Activated CD4-positive, alpha-beta T cell treated with anti-CD3 and anti-CD28 coated beads, Interleukin-2, amount 50 U/mL, for 24 hours (primary cell): ENCODE results near the gene SEMA4A.
"Not testable (repeated sequence)": the region's sequence is repeated elsewhere in the genome, so short reads cannot be mapped to it uniquely, and the experiment has no call there.

ENCODE experiments used
- DNase-seq, 2 donors: peaks; one replicate each; pipeline ENCODE4 v3.0.0-alpha.2; 2020; ENCODE audit warnings: low read depth in 1 of 2, low spot score in 1 of 2

SEMA4A gene

GRCh38 chr1:156153362-156153761 lies at the start of gene SEMA4A:
TSS of gene SEMA4A (plus strand) at chr1:156153585. CDS start at chr1:156154579, 994 bp downstream.
- no peak for DNase-seq

- no peak for DNase-seq
These were observed 49.1 kb upstream of the SEMA4A start for GRCh38 chr1:156104065-156104810.

- no peak for DNase-seq
These were observed 48.2 kb upstream of the SEMA4A start for GRCh38 chr1:156104861-156105832.

GRCh38 chr1:156106624-156107488 lies 46.5 kb upstream of the SEMA4A start:
- no peak for DNase-seq

GRCh38 chr1:156108057-156108456 lies 45.3 kb upstream of the SEMA4A start:
- DNase-seq, result no peak

- no peak for DNase-seq
These were observed 44.6 kb upstream of the SEMA4A start for GRCh38 chr1:156108664-156109241.

- DNase-seq, result no peak
These were observed 43.1 kb upstream of the SEMA4A start for GRCh38 chr1:156110252-156110651.

GRCh38 chr1:156111355-156111962 lies 41.9 kb upstream of the SEMA4A start:
- no peak for DNase-seq

- DNase-seq, result no peak
These were observed 40.9 kb upstream of the SEMA4A start for GRCh38 chr1:156112276-156113137.

- no peak for DNase-seq
These were observed 40.0 kb upstream of the SEMA4A start for GRCh38 chr1:156113282-156113950.

GRCh38 chr1:156114101-156114918 lies 39.1 kb upstream of the SEMA4A start, which contains the start of gene LMNA:
TSS of gene LMNA (plus strand) at chr1:156114711. CDS start at chr1:156114919, 208 bp downstream.
- DNase-seq, result peak; percentile 56 to 73

GRCh38 chr1:156114919-156115513 lies 38.4 kb upstream of the SEMA4A start:
- no peak for DNase-seq

- no peak for DNase-seq
These were observed 37.6 kb upstream of the SEMA4A start for GRCh38 chr1:156115514-156116374.

- DNase-seq, result not testable (repeated sequence)
These were observed 36.7 kb upstream of the SEMA4A start for GRCh38 chr1:156116731-156117130.

- DNase-seq, result no peak
These were observed 35.8 kb upstream of the SEMA4A start for GRCh38 chr1:156117414-156118176.
